Activated naive CD4-positive, alpha-beta T cell treated with anti-CD3 and anti-CD28 coated beads, Interleukin-2, amount 10 ng/mL, durations not matched to agents 7 days and 5 days (primary cell): Measurements from ENCODE around the gene PRPH.
A peak's percentile ranks its signal among the peaks of the same experiment; 100 is the strongest.

ENCODE experiments used
- CTCF ChIA-PET: fragments of 350-600 bp; sonication (Branson Sonifier 250); formaldehyde crosslinking; loops from one replicate; lab custom pipeline; 2021; ENCODE audit warnings: antibody characterized with exemption; lab: Charles Lee
- DNase-seq: peaks from one replicate; pipeline ENCODE4 v3.0.0-alpha.2; 2020
- H3K27ac Mint-ChIP-seq: one replicate; pipeline ENCODE4 v1.8.0; 2021; ENCODE audit warnings: mild to moderate bottlenecking, moderate library complexity, mixed read lengths
- H3K27me3 Mint-ChIP-seq: one replicate; pipeline ENCODE4 v1.8.0; 2021; ENCODE audit warnings: mild to moderate bottlenecking, mixed read lengths
- H3K36me3 Mint-ChIP-seq: one replicate; pipeline ENCODE4 v1.8.0; 2021; ENCODE audit warnings: mixed read lengths
- H3K4me1 Mint-ChIP-seq: one replicate; pipeline ENCODE4 v1.8.0; 2021; ENCODE audit warnings: mixed read lengths
- H3K4me3 Mint-ChIP-seq: one replicate; pipeline ENCODE4 v1.8.0; 2021; ENCODE audit warnings: mild to moderate bottlenecking, moderate library complexity, mixed read lengths
- H3K9me3 Mint-ChIP-seq: one replicate; pipeline ENCODE4 v1.8.0; 2021; ENCODE audit warnings: mixed read lengths

The PRPH gene

DNA sequence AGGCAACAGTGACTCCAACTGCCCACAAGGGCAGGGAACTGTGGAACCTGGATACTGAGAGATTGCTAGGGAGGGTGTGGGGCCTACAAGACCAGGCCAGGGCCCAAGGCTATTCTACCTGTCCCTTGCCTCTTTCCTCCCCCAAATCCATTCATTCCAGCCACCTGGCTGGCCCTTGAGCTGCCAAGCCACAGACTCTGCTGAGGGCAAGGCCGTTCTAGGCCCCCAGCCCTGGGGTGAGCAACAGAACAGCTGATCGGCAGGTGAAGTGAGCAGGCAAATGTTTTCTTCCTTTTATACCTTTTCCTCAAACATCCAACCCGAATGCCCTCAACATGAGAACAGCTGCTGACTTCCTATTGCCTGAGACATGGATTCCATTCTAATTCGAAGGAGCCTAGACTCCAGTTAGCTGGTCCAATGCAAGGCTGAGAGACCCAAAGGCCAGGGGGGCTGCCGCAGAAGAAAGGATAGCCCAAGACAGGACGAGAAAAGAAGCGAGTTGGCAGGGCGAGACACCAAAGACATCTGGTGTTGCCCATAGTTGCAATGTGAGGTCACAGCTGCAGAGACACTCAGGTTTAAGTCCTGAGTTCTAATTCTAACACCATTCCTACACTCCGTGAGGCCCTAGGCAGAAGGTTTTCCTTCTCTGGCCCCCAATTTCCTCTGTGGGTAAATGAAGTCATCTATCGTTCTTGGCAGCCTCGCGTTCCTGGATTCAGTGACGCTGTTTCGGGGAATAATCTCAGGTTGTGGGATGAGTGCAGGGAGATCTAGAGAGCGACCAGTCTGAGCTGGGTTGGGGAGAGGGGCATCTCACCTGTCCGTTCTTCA lies 40.4 kb downstream of the PRPH start:
- H3K4me3 Mint-ChIP-seq, result no peak overlapping the region
- DNase-seq, result no peak
- CTCF ChIA-PET, result interaction anchor here (0.7 to 4.8 kb wide), 6 partner anchors 12 to 247 kb away, joined by 3 to 27 read pairs (median 3); partner anchors contain the start of genes DNAJC22, PRPH, SPATS2 and TROAP
- peaks cover 17% of the 10 kb centered on the region for H3K36me3 Mint-ChIP-seq
- H3K4me1 Mint-ChIP-seq, result peaks cover 23% of the 10 kb centered on the region
- H3K27ac Mint-ChIP-seq, result no peak overlapping the region
- H3K27me3 Mint-ChIP-seq, result peaks cover 88% of the 10 kb centered on the region
- H3K9me3 Mint-ChIP-seq, result no peaks in the 10 kb centered on the region

DNA sequence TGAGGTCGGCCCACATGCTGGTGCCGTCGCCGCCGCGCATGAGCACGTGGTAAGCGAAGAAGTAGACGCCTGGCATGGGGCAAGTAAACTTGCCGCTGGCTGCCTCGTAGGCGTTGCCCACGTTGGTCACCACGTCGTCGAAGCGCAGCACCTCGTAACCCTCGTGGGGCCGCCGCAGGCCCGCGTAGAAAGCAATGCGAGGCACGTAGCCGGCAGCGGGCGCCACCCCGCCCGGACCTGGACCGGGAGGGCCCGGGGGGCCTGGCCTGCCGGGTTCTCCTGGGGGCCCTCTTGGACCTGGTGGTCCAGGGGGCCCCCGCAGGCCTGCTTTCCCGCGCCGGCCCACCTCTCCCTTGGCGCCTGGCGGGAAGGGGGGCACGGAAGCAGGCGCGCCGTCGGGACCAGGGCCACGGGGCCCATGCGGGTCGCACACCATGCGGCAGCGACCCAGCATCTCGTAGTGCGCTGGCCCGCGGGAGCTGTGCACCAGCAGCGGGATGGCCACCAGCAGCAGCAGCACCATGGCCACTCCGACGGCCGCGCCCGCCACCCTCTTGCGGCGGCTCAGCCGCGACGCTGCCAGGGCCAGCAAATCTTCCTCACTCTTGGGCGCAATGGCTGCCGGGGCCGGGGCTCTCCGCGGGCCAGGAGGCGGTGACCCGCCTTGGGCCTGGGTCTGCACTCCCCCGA lies 41.2 kb downstream of the PRPH start:
- peaks cover 11% of the 10 kb centered on the region for H3K36me3 Mint-ChIP-seq
- CTCF ChIA-PET, result interaction anchor here (0.7 to 4.8 kb wide), 10 partner anchors 12 to 248 kb away, joined by 3 to 27 read pairs (median 3); partner anchors contain the start of genes DNAJC22, PRPH, SPATS2 and TROAP
- H3K4me1 Mint-ChIP-seq, result peaks cover 23% of the 10 kb centered on the region
- DNase-seq, result no peak
- H3K9me3 Mint-ChIP-seq, result no peaks in the 10 kb centered on the region
- no peak overlapping the region for H3K27ac Mint-ChIP-seq
- H3K4me3 Mint-ChIP-seq, result no peak overlapping the region
- H3K27me3 Mint-ChIP-seq, result peaks cover 96% of the 10 kb centered on the region

DNA sequence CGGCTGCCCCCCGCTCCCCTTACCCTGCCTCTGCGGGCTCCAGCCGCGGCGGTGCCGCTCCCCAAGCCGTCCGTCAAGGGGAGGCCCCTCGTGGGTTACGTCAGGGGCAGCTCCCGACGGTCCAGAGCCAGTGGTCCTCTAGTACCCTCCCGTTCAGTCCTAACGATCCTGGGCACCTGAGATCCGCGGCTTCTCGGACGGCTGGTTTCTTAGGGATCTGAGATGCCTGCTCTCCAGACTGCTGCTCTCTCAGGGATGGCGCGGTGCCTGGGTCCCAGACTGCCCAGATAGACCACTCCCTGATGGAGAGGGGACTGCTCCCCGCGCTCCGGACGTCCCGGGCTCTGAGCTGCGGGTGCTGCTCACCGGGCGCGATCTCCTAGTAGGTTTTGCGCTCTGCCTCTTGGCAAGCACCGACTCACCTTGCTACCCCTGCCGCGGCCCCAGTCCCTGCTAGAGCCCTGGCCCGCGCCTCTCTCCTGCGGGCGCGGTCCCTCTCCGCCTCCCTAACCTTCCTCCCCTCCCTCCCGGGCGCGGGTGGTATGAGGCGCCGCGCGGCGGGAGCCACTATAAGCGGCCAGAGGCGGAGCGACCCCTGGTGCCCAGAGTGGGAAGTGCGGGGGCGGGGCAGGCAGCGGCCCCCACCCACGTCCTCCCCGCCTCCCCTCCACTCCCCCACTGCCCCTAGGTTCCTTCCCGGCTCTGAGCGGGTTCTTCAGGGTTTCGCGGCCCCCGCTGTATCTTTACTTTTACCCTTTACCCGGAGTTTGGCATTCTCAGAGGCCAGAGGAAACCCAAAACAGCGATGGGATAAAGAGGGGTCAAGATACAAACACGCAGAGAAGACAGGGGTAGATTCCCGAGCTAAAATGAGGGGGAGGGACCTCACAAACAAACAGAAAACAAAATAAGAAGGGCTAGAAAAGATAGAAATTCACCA lies 42.0 kb downstream of the PRPH start, which contains the start of gene C1QL4:
Gene C1QL4, minus strand, starts transcription at position 544 of the 940 bp plus-strand sequence. CDS start 711 bp downstream, outside the sequence.
- H3K27ac Mint-ChIP-seq, result no peak within 1 kb of the TSS

GRCh38 chr12:49338830-49339463 lies 44.0 kb downstream of the PRPH start:
- DNase-seq, result no peak
- Mint-ChIP-seq H3K27ac (no peak overlapping the region), H3K9me3 (no peaks in the 10 kb centered on the region), H3K36me3 (no peaks in the 10 kb centered on the region), H3K27me3 (peaks cover 100% of the 10 kb centered on the region), H3K4me1 (peaks cover 36% of the 10 kb centered on the region), H3K4me3 (no peak overlapping the region)
- CTCF ChIA-PET, result interaction anchor here (0.8 to 4.8 kb wide), 6 partner anchors 9 to 50 kb away, joined by 3 to 27 read pairs (median 12); partner anchors contain the start of genes DNAJC22 and PRPH

More for the DNA sequence above, 42.0 kb downstream of the PRPH start, which contains the start of gene C1QL4:
- H3K36me3 Mint-ChIP-seq, result peaks cover 4% of the 10 kb centered on the region
- peak within 1 kb of the TSS; percentile 55 for H3K4me3 Mint-ChIP-seq
- CTCF ChIA-PET, result interaction anchor here (0.6 to 4.8 kb wide), 10 partner anchors 11 to 317 kb away, joined by 3 to 27 read pairs (median 4); partner anchors contain the start of genes DNAJC22, PRPH, SPATS2 and TROAP
- peak; percentile 91 for DNase-seq
- peaks cover 100% of the 10 kb centered on the region for H3K27me3 Mint-ChIP-seq
- no peaks in the 10 kb centered on the region for H3K9me3 Mint-ChIP-seq
- H3K4me1 Mint-ChIP-seq, result peaks cover 23% of the 10 kb centered on the region

GRCh38 chr12:49339464-49339861 lies 44.5 kb downstream of the PRPH start:
- Mint-ChIP-seq H3K9me3 (no peaks in the 10 kb centered on the region), H3K4me1 (peaks cover 37% of the 10 kb centered on the region), H3K4me3 (no peak overlapping the region), H3K27me3 (peaks cover 100% of the 10 kb centered on the region), H3K27ac (no peak overlapping the region), H3K36me3 (no peaks in the 10 kb centered on the region)
- CTCF ChIA-PET, result interaction anchor here (0.8 to 3.9 kb wide), 4 partner anchors 18 to 46 kb away, joined by 3 to 20 read pairs (median 4); partner anchors contain the start of gene PRPH
- DNase-seq, result no peak

DNA sequence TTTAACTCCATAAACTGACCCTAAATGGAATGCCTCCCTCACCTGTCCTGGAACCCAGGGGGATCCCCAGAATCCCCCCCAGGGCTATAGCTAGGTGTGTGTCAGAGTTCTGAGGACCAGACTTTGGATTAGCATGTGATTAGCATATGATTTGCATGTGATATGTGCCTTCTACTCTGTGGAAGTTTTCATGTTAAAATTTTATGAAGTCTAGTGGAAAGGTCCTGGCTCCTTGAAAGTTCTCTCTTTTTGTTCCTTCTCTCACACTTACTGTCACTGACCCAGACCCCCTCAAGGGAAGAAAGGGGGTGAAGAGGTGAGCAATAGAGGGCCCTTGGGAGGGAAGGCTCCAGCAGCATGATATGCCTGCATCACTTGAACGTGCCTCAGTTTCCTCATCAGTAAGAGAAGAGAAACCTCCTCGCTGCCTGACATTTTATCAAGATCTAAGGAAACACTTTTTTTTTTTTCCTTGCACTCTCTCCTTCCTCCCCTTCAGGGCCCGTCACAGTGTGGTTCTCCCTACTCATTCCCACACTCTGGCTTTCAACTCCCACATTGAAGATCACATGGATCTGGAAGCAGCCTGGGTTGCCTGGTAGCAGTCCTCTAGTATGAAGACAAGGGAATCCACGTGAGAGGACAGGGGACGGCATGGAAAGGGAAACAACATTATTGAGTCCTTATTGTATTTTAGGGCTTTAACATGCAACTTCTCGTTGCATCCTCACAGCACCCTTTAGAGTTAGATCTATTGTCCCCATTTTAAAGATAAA lies 45.3 kb downstream of the PRPH start:
- Mint-ChIP-seq H3K27me3 (peaks cover 100% of the 10 kb centered on the region), H3K4me3 (no peak overlapping the region), H3K4me1 (peaks cover 35% of the 10 kb centered on the region), H3K9me3 (no peaks in the 10 kb centered on the region), H3K27ac (no peak overlapping the region), H3K36me3 (no peaks in the 10 kb centered on the region)
- DNase-seq, result no peak
- CTCF ChIA-PET, result interaction anchor here (1.7 to 4.0 kb wide), 4 partner anchors 10 to 49 kb away, joined by 3 to 103 read pairs (median 15); partner anchors contain the start of gene PRPH

GRCh38 chr12:49340971-49341776 lies 46.2 kb downstream of the PRPH start:
- Mint-ChIP-seq H3K4me1 (peaks cover 40% of the 10 kb centered on the region), H3K4me3 (no peak overlapping the region), H3K27ac (no peak overlapping the region), H3K36me3 (no peaks in the 10 kb centered on the region), H3K9me3 (no peaks in the 10 kb centered on the region), H3K27me3 (peaks cover 100% of the 10 kb centered on the region)
- CTCF ChIA-PET, result interaction anchor here (0.9 to 4.0 kb wide), 8 partner anchors 9 to 253 kb away, joined by 3 to 103 read pairs (median 6); partner anchors contain the start of gene PRPH
- no peak for DNase-seq

- Mint-ChIP-seq H3K27ac (no peak overlapping the region), H3K9me3 (no peaks in the 10 kb centered on the region), H3K4me1 (peaks cover 44% of the 10 kb centered on the region), H3K4me3 (no peak overlapping the region), H3K27me3 (peaks cover 100% of the 10 kb centered on the region), H3K36me3 (no peaks in the 10 kb centered on the region)
- CTCF ChIA-PET, result interaction anchor here (0.9 to 4.0 kb wide), 12 partner anchors 9 to 253 kb away, joined by 3 to 103 read pairs (median 3); partner anchors contain the start of genes PRPH and TROAP
- DNase-seq, result no peak
Measured at GRCh38 chr12:49341777-49342065, 46.8 kb downstream of the PRPH start.

DNA sequence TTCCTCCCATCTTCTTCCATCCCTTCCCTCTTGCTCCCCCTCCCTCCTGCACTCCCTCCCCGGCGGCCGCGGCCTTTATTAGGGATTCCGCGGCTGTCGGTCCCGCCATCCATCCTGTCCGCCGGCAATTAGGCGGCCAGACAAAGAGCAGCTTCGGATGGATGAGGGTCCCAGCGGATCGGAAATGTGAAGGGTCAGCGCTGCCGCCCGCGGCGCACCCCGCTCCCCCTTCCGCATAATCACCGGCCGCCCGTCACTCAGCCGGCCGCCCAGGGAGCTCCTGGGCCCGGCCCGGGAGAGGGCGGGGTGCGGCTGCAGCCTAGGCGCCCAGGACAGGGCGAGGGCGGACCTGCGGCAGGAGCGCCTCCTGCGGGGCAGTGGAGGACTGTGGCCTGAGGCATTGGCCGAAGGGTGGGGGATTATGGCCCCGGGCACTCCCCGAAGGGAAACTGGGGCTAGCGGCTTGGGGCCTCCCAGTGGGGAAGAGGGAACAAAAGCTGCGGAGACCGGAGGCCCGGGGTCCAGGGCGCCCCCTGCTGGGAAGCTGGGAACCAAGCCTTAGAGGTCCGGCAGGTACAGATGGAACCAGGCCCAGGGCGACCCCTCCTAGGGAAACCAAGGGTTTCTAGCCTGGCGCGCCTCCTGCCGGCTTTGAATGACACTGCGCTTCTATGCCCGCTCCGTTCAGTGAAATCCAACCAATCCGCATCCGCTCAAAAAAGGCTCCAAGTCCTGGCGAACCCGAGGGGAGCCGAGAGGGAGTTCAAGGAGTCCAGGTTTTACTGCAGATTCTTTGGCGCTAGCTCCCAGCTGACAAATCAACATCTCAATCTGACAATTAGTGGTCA lies 47.3 kb downstream of the PRPH start:
- Mint-ChIP-seq H3K27me3 (peaks cover 100% of the 10 kb centered on the region), H3K4me1 (peaks cover 45% of the 10 kb centered on the region), H3K27ac (no peak overlapping the region), H3K4me3 (peak overlapping the region; percentile 31), H3K36me3 (no peaks in the 10 kb centered on the region), H3K9me3 (no peaks in the 10 kb centered on the region)
- DNase-seq, result peak; percentile 86
- CTCF ChIA-PET, result interaction anchor here (0.9 to 4.0 kb wide), 15 partner anchors 8 to 280 kb away, joined by 3 to 103 read pairs (median 3); partner anchors contain the start of genes PRPH and TROAP

DNA sequence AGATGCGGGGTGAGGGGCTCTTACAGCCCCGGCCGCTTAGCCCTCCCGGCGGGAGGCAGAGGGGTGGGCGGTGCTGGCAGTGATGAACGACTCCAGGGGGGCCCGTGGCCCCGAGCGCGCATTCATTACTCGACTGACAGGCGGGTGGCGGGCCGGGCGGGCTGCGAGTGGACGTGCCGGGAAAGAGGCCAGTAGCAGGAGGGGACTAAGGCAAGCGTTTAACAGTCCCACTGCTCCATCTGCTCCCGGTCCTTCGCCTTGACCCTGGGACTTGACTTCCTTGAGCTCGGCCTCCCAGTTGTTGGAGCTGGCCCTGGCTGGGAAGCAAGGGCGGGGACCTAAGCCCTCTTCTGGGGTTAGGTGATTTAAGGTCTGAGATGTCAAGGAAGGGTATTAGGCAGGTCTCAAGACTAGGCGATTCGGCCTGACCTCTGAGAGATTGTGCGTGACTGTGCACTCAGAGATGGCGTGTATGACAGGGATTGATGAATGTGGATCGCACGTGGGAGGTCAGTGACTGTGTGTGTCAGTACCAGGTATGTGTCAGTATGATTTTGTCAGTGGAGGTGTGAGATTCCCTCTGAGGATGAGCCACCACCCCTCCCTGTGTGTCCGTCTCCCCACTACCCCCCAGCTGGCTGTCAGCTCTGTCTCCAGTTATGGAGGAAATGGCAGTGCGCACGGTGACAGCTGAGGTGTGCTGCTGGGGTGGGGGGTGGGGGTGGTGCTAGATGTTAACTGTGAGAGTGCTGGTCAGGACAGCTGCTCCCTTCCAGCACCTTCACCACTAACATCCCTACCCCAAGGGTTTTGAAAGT lies 48.2 kb downstream of the PRPH start:
- Mint-ChIP-seq H3K4me3 (peak overlapping the region; percentile 31), H3K27me3 (peaks cover 100% of the 10 kb centered on the region), H3K27ac (no peak overlapping the region), H3K36me3 (no peaks in the 10 kb centered on the region), H3K9me3 (no peaks in the 10 kb centered on the region), H3K4me1 (peaks cover 40% of the 10 kb centered on the region)
- CTCF ChIA-PET, result interaction anchor here (1.0 to 4.0 kb wide), 10 partner anchors 11 to 280 kb away, joined by 3 to 103 read pairs (median 4); partner anchors contain the start of genes PRPH and TROAP
- DNase-seq, result no peak
